ENCODE results near the gene ACTL8.

DNA sequence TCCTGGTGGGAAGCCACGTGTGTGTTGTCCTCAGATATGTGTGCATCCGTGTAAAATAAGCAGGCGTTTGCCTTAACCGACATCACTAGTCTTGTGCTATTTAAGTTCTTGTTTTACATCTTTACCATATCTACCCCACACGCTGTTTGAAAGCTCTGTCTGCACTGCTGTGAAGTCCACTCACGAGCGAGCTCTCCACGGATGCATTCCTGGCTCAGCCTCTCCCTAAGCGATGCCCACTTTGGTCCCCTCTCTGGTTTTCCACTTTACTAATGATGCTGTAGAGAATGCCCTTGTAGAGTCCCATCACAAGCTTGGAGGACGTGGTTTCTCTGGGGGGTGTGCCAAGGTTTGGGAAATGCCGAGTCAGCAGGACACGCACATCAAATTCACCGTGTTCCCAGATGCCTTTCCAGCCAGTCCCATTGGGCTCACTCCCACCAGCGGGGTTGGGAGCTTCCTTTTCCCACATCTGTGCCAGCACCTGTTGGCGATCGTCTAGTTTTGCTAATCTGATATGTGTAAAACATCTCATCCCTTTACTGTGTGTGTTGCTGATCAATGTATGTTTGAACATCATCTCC is 43.8 kb downstream of the ACTL8 start:
- TF ChIP-seq, protein P1, sequence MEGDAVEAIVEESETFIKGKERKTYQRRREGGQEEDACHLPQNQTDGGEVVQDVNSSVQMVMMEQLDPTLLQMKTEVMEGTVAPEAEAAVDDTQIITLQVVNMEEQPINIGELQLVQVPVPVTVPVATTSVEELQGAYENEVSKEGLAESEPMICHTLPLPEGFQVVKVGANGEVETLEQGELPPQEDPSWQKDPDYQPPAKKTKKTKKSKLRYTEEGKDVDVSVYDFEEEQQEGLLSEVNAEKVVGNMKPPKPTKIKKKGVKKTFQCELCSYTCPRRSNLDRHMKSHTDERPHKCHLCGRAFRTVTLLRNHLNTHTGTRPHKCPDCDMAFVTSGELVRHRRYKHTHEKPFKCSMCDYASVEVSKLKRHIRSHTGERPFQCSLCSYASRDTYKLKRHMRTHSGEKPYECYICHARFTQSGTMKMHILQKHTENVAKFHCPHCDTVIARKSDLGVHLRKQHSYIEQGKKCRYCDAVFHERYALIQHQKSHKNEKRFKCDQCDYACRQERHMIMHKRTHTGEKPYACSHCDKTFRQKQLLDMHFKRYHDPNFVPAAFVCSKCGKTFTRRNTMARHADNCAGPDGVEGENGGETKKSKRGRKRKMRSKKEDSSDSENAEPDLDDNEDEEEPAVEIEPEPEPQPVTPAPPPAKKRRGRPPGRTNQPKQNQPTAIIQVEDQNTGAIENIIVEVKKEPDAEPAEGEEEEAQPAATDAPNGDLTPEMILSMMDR (IDR thresholded peaks at IDR 0.05) = no peak
- TF ChIP-seq EP300 (IDR thresholded peaks at IDR 0.05; ENCODE audit: low read depth) (no peak), POLR2AphosphoS5 (IDR thresholded peaks at IDR 0.05) (no peak), POLR2A (IDR thresholded peaks at IDR 0.05) (no peak)
